Astrocyte of the cerebellum (primary cell): ENCODE measurements around the gene DNM1.
A peak's percentile ranks its signal among the peaks of the same experiment; 100 is the strongest.

ENCODE experiments used
- DNase-seq: peaks from one replicate; pipeline ENCODE4 v3.0.0-alpha.2; 2011; ENCODE audit warnings: low read depth
- H3K4me3 ChIP-seq: 2 replicates; pipeline ENCODE4 v1.5.1; 2011; ENCODE audit warnings: mild to moderate bottlenecking, low read depth, low read length, moderate library complexity
- in situ Hi-C: cut with HindIII; loops from 2 replicates; pipeline ENCODE4 v1.10.0; 2017; ENCODE audit warnings: low sequenced_read_pairs
- TF ChIP-seq, protein P1 (sequence below): IDR thresholded peaks from 2 replicates; pipeline ENCODE4 v1.5.1; 2012; ENCODE audit warnings: low read length, low read depth, moderate library complexity, mild to moderate bottlenecking; ENCODE audit errors: missing control alignments

Gene DNM1

DNA sequence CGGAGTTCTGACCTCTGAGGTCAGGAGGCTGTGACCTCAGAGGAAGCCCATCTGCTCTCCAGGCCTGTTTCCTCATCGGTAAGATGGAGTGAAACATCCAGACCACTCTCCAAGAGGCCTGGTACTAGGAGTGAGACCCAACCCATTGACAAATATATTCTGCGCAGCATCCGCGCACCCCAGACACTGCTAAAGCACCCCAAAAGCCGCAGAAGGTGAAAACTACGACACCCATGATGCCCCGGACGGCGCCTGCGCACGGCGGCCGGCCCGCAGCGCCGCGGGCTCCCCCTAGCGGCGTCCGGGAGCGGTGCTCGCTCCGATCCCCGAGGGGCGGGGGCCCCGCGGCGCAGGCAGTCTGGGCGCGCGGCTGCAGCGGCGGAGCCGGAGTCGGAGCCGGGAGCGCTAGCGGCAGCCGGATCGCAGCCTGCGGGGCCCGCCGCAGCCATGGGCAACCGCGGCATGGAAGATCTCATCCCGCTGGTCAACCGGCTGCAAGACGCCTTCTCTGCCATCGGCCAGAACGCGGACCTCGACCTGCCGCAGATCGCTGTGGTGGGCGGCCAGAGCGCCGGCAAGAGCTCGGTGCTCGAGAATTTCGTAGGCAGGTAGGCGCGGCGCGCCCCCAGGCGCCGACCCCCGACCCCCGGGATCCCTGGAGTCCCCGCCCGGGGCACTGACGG, at the start of gene DNM1:
TSS of gene DNM1 (plus strand) at position 356 of the 683 bp plus-strand sequence. CDS start at position 448, 92 bp downstream.
- TF ChIP-seq, protein P1, sequence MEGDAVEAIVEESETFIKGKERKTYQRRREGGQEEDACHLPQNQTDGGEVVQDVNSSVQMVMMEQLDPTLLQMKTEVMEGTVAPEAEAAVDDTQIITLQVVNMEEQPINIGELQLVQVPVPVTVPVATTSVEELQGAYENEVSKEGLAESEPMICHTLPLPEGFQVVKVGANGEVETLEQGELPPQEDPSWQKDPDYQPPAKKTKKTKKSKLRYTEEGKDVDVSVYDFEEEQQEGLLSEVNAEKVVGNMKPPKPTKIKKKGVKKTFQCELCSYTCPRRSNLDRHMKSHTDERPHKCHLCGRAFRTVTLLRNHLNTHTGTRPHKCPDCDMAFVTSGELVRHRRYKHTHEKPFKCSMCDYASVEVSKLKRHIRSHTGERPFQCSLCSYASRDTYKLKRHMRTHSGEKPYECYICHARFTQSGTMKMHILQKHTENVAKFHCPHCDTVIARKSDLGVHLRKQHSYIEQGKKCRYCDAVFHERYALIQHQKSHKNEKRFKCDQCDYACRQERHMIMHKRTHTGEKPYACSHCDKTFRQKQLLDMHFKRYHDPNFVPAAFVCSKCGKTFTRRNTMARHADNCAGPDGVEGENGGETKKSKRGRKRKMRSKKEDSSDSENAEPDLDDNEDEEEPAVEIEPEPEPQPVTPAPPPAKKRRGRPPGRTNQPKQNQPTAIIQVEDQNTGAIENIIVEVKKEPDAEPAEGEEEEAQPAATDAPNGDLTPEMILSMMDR, result peak; percentile 66
- in situ Hi-C loops, result no loop called here
- H3K4me3 ChIP-seq, result peak within 1 kb of the TSS; percentile 62
- no peak for DNase-seq

DNA sequence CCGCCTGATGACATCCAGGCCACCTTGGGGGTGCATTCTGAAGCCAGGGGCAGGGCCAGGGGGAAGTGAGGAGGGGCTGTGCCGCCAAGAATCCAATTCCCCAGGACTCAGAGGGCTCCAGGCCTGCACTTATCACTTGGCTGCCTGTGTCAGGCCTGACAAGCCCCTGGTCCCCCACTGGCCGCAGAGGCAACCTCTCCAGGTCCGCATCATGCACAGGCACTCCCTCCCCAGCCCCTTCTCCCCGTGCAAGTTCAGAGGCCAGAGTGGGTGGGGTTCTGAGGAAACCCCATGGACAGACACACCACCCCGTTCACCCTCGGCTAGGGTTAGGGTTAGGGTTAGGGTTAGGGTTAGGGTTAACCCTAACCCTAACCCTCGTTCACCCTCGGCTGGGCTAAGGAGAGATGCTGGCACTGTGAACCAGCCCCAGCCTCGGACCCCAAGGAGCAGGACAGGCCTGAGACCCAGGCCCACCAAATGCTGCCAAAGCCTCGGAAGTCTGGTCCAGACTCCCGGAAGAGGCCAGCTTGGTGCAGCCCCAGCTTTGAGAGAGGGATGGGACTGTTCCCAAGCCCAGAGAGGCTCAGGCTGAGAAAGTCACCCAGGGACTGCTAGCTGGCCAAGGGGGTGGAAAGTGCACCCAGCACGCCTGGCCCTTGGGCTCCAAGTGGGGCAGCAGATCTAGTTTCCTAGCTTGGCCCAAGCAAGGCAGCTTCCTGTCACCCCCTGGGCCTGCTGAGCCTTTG, 49.1 kb upstream of the DNM1 start:
- TF ChIP-seq, protein P1, result no peak
- no peak for DNase-seq
- no peak overlapping the region for H3K4me3 ChIP-seq
- in situ Hi-C loops, result no loop called here

DNA sequence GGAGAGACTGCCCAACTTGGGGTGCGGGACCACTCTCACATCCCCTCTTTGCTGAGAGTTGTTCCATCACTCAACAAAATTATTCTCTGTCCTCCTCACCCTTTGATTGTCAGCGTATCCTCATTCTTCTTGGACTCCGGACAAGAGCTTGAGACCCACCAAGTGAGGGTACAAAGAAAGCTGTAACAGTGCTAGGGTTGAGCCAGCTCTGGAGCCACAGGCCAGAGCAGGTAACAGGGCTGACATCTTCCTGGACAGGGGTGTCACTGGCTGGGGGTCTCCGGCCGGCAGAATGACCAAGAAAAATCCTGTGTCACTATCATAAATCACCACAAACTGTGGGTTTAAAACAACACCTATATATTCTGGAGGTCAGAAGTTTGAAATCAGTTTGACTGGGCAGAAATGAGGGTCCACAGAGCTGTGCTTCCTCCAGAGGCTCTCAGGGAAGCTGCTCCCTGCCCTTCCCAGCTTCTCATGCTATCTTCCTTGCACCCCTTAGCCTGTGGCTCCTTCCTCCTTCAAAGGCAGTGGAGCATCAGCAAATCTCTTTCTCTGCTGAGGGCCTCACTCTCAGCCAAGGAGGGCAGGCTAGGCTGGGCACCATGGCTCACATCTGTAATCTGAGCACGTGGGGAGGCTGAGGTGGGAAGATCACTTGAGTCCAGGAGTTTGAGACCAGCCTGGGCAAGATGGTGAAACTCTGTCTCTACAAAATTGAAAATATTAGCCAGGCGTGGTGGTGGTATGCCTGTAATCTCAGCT, 47.3 kb upstream of the DNM1 start:
- no peak for DNase-seq
- in situ Hi-C loops, result no loop called here
- TF ChIP-seq, protein P1, result no peak
- no peak overlapping the region for H3K4me3 ChIP-seq

DNA sequence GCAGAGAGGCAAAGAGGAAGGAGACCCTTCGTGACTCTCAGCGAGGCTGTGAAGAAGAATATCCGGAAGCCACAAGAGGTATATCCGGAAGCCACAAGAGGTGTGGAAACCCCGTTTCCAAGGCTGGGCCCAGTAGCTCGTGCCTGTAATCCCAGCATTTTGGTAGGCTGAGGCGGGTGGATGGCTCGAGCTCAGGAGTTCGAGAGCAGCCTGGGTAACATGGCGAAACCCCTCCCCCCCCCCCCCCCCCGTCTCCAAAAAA, 43.7 kb upstream of the DNM1 start:
- TF ChIP-seq, protein P1, result no peak
- DNase-seq, result no peak
- H3K4me3 ChIP-seq, result peak overlapping the region; percentile 38
- in situ Hi-C loops, result no loop called here

DNA sequence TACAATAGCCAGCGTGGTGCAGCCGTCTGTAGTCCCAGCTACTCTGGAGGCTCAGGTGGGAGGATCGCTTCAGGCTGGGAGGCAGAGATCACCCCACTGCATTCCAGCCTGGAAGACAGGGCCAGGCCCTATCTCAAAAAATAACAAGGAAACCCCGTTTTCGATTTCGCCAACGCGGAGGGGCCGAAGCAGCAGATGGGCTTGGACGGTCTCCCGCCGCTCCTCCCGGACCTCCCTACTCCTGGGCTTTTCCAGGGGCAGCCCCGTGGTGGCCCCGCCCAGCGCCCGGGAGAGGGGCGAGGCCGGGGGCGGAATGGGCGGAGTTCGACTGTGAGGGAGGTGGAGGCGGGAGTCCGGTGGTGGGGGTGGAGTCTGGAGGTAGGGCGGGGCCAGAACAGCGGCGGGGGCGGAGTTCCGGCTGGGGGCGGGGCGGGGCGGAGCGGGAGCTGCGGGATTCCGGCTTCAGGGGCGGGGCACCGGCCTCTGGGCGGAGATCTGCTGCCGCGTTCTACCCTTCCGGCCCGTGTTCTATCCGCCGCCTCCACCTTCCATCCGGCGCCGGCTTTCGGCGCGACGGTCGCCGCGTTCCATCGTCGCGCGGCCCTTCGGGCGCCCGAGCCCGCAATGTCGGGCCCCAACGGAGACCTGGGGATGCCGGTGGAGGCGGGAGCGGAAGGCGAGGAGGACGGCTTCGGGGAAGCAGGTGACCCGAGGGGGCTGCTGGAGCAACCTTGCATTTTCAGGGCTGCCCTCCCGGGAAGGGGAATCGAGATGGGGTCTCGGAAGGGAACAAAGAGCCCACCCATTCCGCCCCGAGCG, 43.2 kb upstream of the DNM1 start, which contains the start of gene BBLN:
TSS of gene BBLN (plus strand) at position 482 of the 819 bp plus-strand sequence. CDS start at position 625, 143 bp downstream.
- H3K4me3 ChIP-seq, result peak within 1 kb of the TSS; percentile 78
- TF ChIP-seq, protein P1, result no peak
- DNase-seq, result peak; percentile 75
- in situ Hi-C loops, result no loop called here

DNA sequence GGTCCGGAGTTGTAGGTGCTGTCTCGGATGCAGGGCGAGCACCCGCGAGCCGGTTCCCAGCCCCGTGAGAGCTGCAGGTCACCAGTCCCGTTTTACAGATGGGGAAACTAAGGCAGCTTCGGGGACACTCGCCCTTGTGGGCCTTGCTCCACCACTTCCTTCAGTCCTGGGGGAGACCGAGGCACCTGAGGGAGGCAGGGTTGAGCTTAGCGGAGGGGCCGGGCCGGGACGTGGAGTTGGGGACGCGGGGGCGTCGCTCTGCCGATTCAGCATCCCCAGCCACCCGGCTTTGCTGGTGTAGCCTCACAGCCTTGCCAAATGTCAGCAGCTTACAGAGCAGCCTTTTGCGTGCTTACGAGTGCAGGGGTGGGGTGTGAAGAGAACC, 42.6 kb upstream of the DNM1 start:
- TF ChIP-seq, protein P1, result no peak
- no peak for DNase-seq
- H3K4me3 ChIP-seq, result peak overlapping the region; percentile 78
- in situ Hi-C loops, result no loop called here
